Progenitor cell of endocrine pancreas (in vitro differentiated cells): ENCODE results near the gene SPEG. TPM values are rescaled to one million over a fixed set of nuclear protein-coding genes. Genes with fewer than 3 reads are reported as not detected.

Experiments used
- DNase-seq: peaks from one replicate; pipeline ENCODE4 v3.0.0; 2021; ENCODE audit warnings: low spot score; ENCODE audit not compliant: unreplicated experiment
- H3K27ac Mint-ChIP-seq: 2 replicates; pipeline ENCODE4 v1.8.0; 2021; ENCODE audit warnings: mild to moderate bottlenecking, moderate library complexity, mixed read lengths
- H3K27me3 Mint-ChIP-seq: 2 replicates; pipeline ENCODE4 v1.8.0; 2021; ENCODE audit warnings: mixed read lengths
- H3K36me3 Mint-ChIP-seq: 2 replicates; pipeline ENCODE4 v1.8.0; 2022; ENCODE audit warnings: mixed read lengths; ENCODE audit not compliant: insufficient read depth
- H3K4me1 Mint-ChIP-seq: 2 replicates; pipeline ENCODE4 v1.8.0; 2021; ENCODE audit warnings: low read depth, mixed read lengths
- H3K4me3 Mint-ChIP-seq: 2 replicates; pipeline ENCODE4 v1.8.0; 2021; ENCODE audit warnings: low read depth, mild to moderate bottlenecking, moderate library complexity, mixed read lengths
- H3K9me3 Mint-ChIP-seq: 2 replicates; pipeline ENCODE4 v1.8.0; 2021; ENCODE audit warnings: low read depth, mixed read lengths
- CTCF ChIP-seq: fragments of 200-600 bp; sonication (generic); IDR thresholded peaks from one replicate; pipeline ENCODE4 v1.5.0; 2021; ENCODE audit warnings: antibody characterized with exemption, mild to moderate bottlenecking; ENCODE audit not compliant: unreplicated experiment
- total RNA-seq: library from RNA; stranded (reverse); gene quantifications from 2 replicates; pipeline ENCODE4 v1.2.1, GENCODE V29; 2021

SPEG gene
- total RNA-seq, 1 donor from 2014 or later: 15.1 TPM

- Mint-ChIP-seq H3K9me3 (no peaks in the 10 kb centered on the region), H3K36me3 (peaks cover 1% of the 10 kb centered on the region), H3K27ac (no peak overlapping the region), H3K4me1 (no peaks in the 10 kb centered on the region), H3K27me3 (peaks cover 56% of the 10 kb centered on the region), H3K4me3 (no peak overlapping the region)
- no peak for DNase-seq
- TF ChIP-seq CTCF: no peak
Observed at GRCh38 chr2:219453671-219454590, 19.3 kb downstream of the SPEG start.

GRCh38 chr2:219455581-219455980, 20.9 kb downstream of the SPEG start:
- no peak for TF ChIP-seq CTCF
- peaks cover 4% of the 10 kb centered on the region for H3K4me1 Mint-ChIP-seq
- H3K27ac Mint-ChIP-seq: no peak overlapping the region
- H3K27me3 Mint-ChIP-seq: peaks cover 41% of the 10 kb centered on the region
- no peak for DNase-seq
- H3K4me3 Mint-ChIP-seq: no peak overlapping the region
- H3K9me3 Mint-ChIP-seq: no peaks in the 10 kb centered on the region
- no peaks in the 10 kb centered on the region for H3K36me3 Mint-ChIP-seq

GRCh38 chr2:219457784-219458369, 23.2 kb downstream of the SPEG start:
- Mint-ChIP-seq H3K36me3 (no peaks in the 10 kb centered on the region), H3K27ac (no peak overlapping the region), H3K9me3 (no peaks in the 10 kb centered on the region), H3K4me1 (peaks cover 4% of the 10 kb centered on the region), H3K27me3 (peaks cover 20% of the 10 kb centered on the region), H3K4me3 (no peak overlapping the region)
- TF ChIP-seq CTCF: peak; percentile 20
- no peak for DNase-seq

GRCh38 chr2:219458996-219459395, 24.4 kb downstream of the SPEG start:
- no peak overlapping the region for H3K4me3 Mint-ChIP-seq
- TF ChIP-seq CTCF: no peak
- no peak for DNase-seq
- peaks cover 4% of the 10 kb centered on the region for H3K4me1 Mint-ChIP-seq
- no peak overlapping the region for H3K27ac Mint-ChIP-seq
- peaks cover 13% of the 10 kb centered on the region for H3K27me3 Mint-ChIP-seq
- no peaks in the 10 kb centered on the region for H3K9me3 Mint-ChIP-seq
- H3K36me3 Mint-ChIP-seq: no peaks in the 10 kb centered on the region

GRCh38 chr2:219459460-219460311, 25.0 kb downstream of the SPEG start:
- H3K27ac Mint-ChIP-seq: no peak overlapping the region
- H3K9me3 Mint-ChIP-seq: no peaks in the 10 kb centered on the region
- H3K36me3 Mint-ChIP-seq: no peaks in the 10 kb centered on the region
- peak; percentile 63 for DNase-seq
- no peak overlapping the region for H3K4me3 Mint-ChIP-seq
- H3K27me3 Mint-ChIP-seq: peaks cover 10% of the 10 kb centered on the region
- peaks cover 4% of the 10 kb centered on the region for H3K4me1 Mint-ChIP-seq
- peak; percentile 88 for TF ChIP-seq CTCF
